SK-N-SH (cell line): ENCODE results near the gene FN3K. TPM values are rescaled to one million over a fixed set of nuclear protein-coding genes. Genes with fewer than 3 reads are reported as not detected.

ENCODE experiments used
- CTCF ChIA-PET: fragments of 300-600, 350-600 bp; formaldehyde crosslinking; extraction: SDS; loops from one replicate; lab custom pipeline; 2021; lab: Yijun Ruan, JAX
- POLR2A ChIA-PET: fragments of 350-600 bp; sonication (Branson Sonifier 250); formaldehyde crosslinking; extraction: SDS; loops from one replicate; lab custom pipeline; 2020; ENCODE audit warnings: antibody characterized with exemption, inconsistent platforms; lab: Yijun Ruan, JAX
- DNase-seq: peaks from one replicate; pipeline ENCODE4 v3.0.0; 2012
- H2AFZ ChIP-seq: fragments of 200-600 bp; sonication (generic); 2 replicates; pipeline ENCODE4 v1.8.1; 2016; ENCODE audit warnings: antibody characterized with exemption, mild to moderate bottlenecking, low read depth
- H3F3A ChIP-seq: fragments of 200-600 bp; sonication (generic); replicated peaks from 2 replicates; pipeline ENCODE3; 2016; ENCODE audit warnings: antibody characterized with exemption, mild to moderate bottlenecking; ENCODE audit not compliant: insufficient read depth
- H3K27ac ChIP-seq, 2 experiments: fragments of 200-500 bp in 1 of 2; fragments of 200-600 bp in 1 of 2; sonication (Bioruptor generic) in 1 of 2; sonication (generic), shearing (Covaris generic) in 1 of 2; 2 replicates each; pipeline versions ENCODE4 v1.5.1 to v1.6.1; 2014 to 2016; ENCODE audit warnings: low read depth in 2 of 2, inconsistent platforms in 1 of 2, low read length in 1 of 2, mild to moderate bottlenecking in 1 of 2, mixed read lengths in 1 of 2
- H3K27me3 ChIP-seq: fragments of 200-600 bp; sonication (generic), shearing (Covaris generic); 2 replicates; pipeline ENCODE4 v1.6.1; 2016; ENCODE audit warnings: mixed run types; ENCODE audit not compliant: insufficient read depth
- H3K36me3 ChIP-seq, 2 experiments: fragments of 200-500 bp in 1 of 2; fragments of 200-600 bp in 1 of 2; sonication (Bioruptor generic) in 1 of 2; sonication (generic) in 1 of 2; replicated peaks in 1 of 2; 2 replicates each; pipeline versions ENCODE3 to v1.5.1; 2014 to 2016; ENCODE audit warnings: low read length in 1 of 2, mild to moderate bottlenecking in 1 of 2; ENCODE audit not compliant: insufficient read depth in 2 of 2, control insufficient read depth in 1 of 2
- H3K4me1 ChIP-seq, 2 experiments: fragments of 200-500 bp in 1 of 2; fragments of 200-600 bp in 1 of 2; sonication (Bioruptor generic) in 1 of 2; sonication (generic), shearing (Covaris generic) in 1 of 2; 2 replicates each; pipeline versions ENCODE4 v1.5.1 to v1.6.1; 2014 to 2016; ENCODE audit warnings: low read depth in 1 of 2, low read length in 1 of 2, mixed run types in 1 of 2; ENCODE audit not compliant: insufficient read depth in 2 of 2, control insufficient read depth in 1 of 2
- H3K4me2 ChIP-seq: fragments of 200-600 bp; sonication (generic), shearing (Covaris generic); 2 replicates; pipeline ENCODE4 v1.6.1; 2017; ENCODE audit warnings: mixed run types
- H3K4me3 ChIP-seq, 2 experiments: fragments of 200-500 bp in 1 of 2; fragments of 200-600 bp in 1 of 2; sonication (Bioruptor generic) in 1 of 2; sonication (generic), shearing (Covaris generic) in 1 of 2; 2 replicates each; pipeline versions ENCODE4 v1.5.1 to v1.8.1; 2014 to 2016; ENCODE audit warnings: low read depth in 2 of 2, inconsistent platforms in 1 of 2, low read length in 1 of 2, mild to moderate bottlenecking in 1 of 2, mixed read lengths in 1 of 2, moderate library complexity in 1 of 2
- H3K79me2 ChIP-seq: fragments of 200-600 bp; sonication (generic); 2 replicates; pipeline ENCODE4 v1.8.1; 2017; ENCODE audit warnings: mild to moderate bottlenecking; ENCODE audit not compliant: insufficient read depth
- H3K9ac ChIP-seq: fragments of 200-600 bp; sonication (generic); 2 replicates; pipeline ENCODE4 v1.6.1; 2017; ENCODE audit warnings: mixed run types
- H3K9me2 ChIP-seq: fragments of 200-600 bp; sonication (generic); 2 replicates; pipeline ENCODE4 v1.6.1; 2017; ENCODE audit warnings: mixed run types
- H3K9me3 ChIP-seq: fragments of 200-600 bp; sonication (generic); 2 replicates; pipeline ENCODE4 v1.6.1; 2017; ENCODE audit warnings: mixed run types, mild to moderate bottlenecking, moderate library complexity
- H4K20me1 ChIP-seq: fragments of 200-600 bp; sonication (generic); 2 replicates; pipeline ENCODE4 v1.6.1; 2017; ENCODE audit warnings: mild to moderate bottlenecking, mixed run types; ENCODE audit not compliant: insufficient read depth
- CHD2 ChIP-seq: fragments of 150-350 bp; IDR thresholded peaks from 2 replicates; pipeline ENCODE4 v1.6.1; 2018; ENCODE audit warnings: low read length; ENCODE audit not compliant: partially characterized antibody
- EZH2phosphoT487 ChIP-seq: fragments of 200-600 bp; sonication (generic); IDR thresholded peaks from 2 replicates; pipeline ENCODE4 v1.6.1; 2017; ENCODE audit warnings: low read depth, mixed run types, mild to moderate bottlenecking, antibody characterized with exemption, moderate library complexity, borderline replicate concordance
- FOSL2 ChIP-seq: IDR thresholded peaks from 2 replicates; pipeline ENCODE4 v1.4.0; 2012; ENCODE audit warnings: low read depth, mild to moderate bottlenecking, moderate library complexity, borderline replicate concordance
- FOXJ3 ChIP-seq: sonication (generic); formaldehyde crosslinking; IDR thresholded peaks from 2 replicates; pipeline ENCODE4 v1.5.1; 2020; ENCODE audit warnings: mild to moderate bottlenecking, missing genetic modification reagents
- FOXM1 ChIP-seq: IDR thresholded peaks from 2 replicates; pipeline ENCODE4 v1.4.0; 2012; ENCODE audit warnings: low read depth, mild to moderate bottlenecking
- MXI1 ChIP-seq: IDR thresholded peaks from 2 replicates; pipeline ENCODE4 v1.6.1; 2012; ENCODE audit warnings: mild to moderate bottlenecking, low read depth, low read length, improper control_type of control experiment
- NFIC ChIP-seq: IDR thresholded peaks from 2 replicates; pipeline ENCODE4 v1.4.0; 2012; ENCODE audit warnings: borderline replicate concordance
- NRF1 ChIP-seq: IDR thresholded peaks from 2 replicates; pipeline ENCODE4 v1.6.1; 2012; ENCODE audit warnings: low read depth, mild to moderate bottlenecking, low read length
- RCOR1 ChIP-seq: fragments of 150-350 bp; IDR thresholded peaks from 2 replicates; pipeline ENCODE4 v1.6.1; 2017; ENCODE audit warnings: antibody characterized with exemption, low read length
- RFX5 ChIP-seq: IDR thresholded peaks from 2 replicates; pipeline ENCODE4 v1.6.1; 2012; ENCODE audit warnings: mild to moderate bottlenecking, improper control_type of control experiment, low read length
- RXRA ChIP-seq: IDR thresholded peaks from 2 replicates; pipeline ENCODE4 v1.4.0; 2012; ENCODE audit warnings: low read depth, mild to moderate bottlenecking, borderline replicate concordance
- SIN3A ChIP-seq: IDR thresholded peaks from 2 replicates; pipeline ENCODE4 v1.6.1; 2012; ENCODE audit warnings: low read depth, mild to moderate bottlenecking, low read length, moderate library complexity, borderline replicate concordance
- TAF1 ChIP-seq: IDR thresholded peaks from 2 replicates; pipeline ENCODE4 v1.6.1; 2012; ENCODE audit warnings: low read depth, mild to moderate bottlenecking, low read length, moderate library complexity, borderline replicate concordance
- YY1 ChIP-seq: IDR thresholded peaks from 2 replicates; pipeline ENCODE4 v1.4.0; 2012; ENCODE audit warnings: low read depth, mild to moderate bottlenecking
- WGBS: methylation state at CpG from one replicate; pipeline ENCODE4 v1.1.6; 2017; ENCODE audit warnings: low lambda C conversion rate; 5-methylcytosine and 5-hydroxymethylcytosine counted together
- polyA plus RNA-seq, 3 experiments: library from polyadenylated mRNA; depleted of rRNA; stranded (reverse); fragments of >200 nt; gene quantifications; 2 replicates each; pipeline ENCODE4 v1.2.3, GENCODE V29; 2012
- TF ChIP-seq, protein P1 (sequence below): IDR thresholded peaks from 2 replicates; pipeline ENCODE4 v1.4.0; 2012; ENCODE audit warnings: low read depth, borderline replicate concordance
- TF ChIP-seq, protein P2 (sequence below): IDR thresholded peaks from 2 replicates; pipeline ENCODE4 v1.6.1; 2012; ENCODE audit warnings: mild to moderate bottlenecking, low read depth, low read length, moderate library complexity
- TF ChIP-seq, protein P3 (sequence below): IDR thresholded peaks from 2 replicates; pipeline ENCODE4; 2012

FN3K gene
- polyA plus RNA-seq, 1 of the 3 experiments (the other 2 are of a cell fraction): 9.9 TPM

GRCh38 chr17:82704886-82705285, 30.5 kb upstream of the FN3K start (continued):
- TF ChIP-seq, protein P1, sequence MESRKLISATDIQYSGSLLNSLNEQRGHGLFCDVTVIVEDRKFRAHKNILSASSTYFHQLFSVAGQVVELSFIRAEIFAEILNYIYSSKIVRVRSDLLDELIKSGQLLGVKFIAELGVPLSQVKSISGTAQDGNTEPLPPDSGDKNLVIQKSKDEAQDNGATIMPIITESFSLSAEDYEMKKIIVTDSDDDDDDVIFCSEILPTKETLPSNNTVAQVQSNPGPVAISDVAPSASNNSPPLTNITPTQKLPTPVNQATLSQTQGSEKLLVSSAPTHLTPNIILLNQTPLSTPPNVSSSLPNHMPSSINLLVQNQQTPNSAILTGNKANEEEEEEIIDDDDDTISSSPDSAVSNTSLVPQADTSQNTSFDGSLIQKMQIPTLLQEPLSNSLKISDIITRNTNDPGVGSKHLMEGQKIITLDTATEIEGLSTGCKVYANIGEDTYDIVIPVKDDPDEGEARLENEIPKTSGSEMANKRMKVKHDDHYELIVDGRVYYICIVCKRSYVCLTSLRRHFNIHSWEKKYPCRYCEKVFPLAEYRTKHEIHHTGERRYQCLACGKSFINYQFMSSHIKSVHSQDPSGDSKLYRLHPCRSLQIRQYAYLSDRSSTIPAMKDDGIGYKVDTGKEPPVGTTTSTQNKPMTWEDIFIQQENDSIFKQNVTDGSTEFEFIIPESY: no peak
- TF ChIP-seq, protein P2, sequence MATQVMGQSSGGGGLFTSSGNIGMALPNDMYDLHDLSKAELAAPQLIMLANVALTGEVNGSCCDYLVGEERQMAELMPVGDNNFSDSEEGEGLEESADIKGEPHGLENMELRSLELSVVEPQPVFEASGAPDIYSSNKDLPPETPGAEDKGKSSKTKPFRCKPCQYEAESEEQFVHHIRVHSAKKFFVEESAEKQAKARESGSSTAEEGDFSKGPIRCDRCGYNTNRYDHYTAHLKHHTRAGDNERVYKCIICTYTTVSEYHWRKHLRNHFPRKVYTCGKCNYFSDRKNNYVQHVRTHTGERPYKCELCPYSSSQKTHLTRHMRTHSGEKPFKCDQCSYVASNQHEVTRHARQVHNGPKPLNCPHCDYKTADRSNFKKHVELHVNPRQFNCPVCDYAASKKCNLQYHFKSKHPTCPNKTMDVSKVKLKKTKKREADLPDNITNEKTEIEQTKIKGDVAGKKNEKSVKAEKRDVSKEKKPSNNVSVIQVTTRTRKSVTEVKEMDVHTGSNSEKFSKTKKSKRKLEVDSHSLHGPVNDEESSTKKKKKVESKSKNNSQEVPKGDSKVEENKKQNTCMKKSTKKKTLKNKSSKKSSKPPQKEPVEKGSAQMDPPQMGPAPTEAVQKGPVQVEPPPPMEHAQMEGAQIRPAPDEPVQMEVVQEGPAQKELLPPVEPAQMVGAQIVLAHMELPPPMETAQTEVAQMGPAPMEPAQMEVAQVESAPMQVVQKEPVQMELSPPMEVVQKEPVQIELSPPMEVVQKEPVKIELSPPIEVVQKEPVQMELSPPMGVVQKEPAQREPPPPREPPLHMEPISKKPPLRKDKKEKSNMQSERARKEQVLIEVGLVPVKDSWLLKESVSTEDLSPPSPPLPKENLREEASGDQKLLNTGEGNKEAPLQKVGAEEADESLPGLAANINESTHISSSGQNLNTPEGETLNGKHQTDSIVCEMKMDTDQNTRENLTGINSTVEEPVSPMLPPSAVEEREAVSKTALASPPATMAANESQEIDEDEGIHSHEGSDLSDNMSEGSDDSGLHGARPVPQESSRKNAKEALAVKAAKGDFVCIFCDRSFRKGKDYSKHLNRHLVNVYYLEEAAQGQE: no peak
- no peak for TF ChIP-seq YY1
- no peak for TF ChIP-seq FOXM1
- TF ChIP-seq CHD2: no peak
- TF ChIP-seq, protein P3, sequence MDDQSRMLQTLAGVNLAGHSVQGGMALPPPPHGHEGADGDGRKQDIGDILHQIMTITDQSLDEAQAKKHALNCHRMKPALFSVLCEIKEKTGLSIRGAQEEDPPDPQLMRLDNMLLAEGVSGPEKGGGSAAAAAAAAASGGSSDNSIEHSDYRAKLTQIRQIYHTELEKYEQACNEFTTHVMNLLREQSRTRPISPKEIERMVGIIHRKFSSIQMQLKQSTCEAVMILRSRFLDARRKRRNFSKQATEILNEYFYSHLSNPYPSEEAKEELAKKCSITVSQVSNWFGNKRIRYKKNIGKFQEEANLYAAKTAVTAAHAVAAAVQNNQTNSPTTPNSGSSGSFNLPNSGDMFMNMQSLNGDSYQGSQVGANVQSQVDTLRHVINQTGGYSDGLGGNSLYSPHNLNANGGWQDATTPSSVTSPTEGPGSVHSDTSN: no peak

DNA sequence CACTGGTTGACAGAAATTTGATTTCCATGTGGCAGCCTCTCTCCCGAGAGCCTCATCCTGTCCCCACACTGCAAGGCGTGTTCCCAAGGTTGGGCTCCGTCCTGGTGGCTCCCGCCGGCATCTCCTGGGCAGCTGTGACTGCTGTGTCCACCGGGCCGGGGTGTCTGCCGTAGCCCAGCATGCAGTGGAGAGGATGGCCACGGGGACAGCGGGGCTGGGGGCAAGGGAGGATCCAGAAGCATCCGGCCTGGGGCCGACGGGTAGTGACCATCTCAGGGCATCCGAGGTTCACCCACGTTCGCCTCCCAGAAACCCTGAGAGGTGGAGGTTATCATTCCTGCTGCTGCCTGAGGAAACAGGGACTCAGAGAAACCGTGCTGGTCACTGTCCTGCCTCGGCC, 29.7 kb upstream of the FN3K start:
- no peaks in the 10 kb centered on the region for H4K20me1 ChIP-seq
- H3F3A ChIP-seq: peaks cover 10% of the 10 kb centered on the region
- no peaks in the 10 kb centered on the region for H3K79me2 ChIP-seq
- CTCF ChIA-PET: no interaction called here
- 84% methylated on average over 14 of the region's 18 CpGs for WGBS
- H3K9me2 ChIP-seq: no peaks in the 10 kb centered on the region
- H3K4me1 ChIP-seq: no peaks in the 10 kb centered on the region
- H3K4me3 ChIP-seq: no peak overlapping the region
- no peak for DNase-seq
- H3K9me3 ChIP-seq: no peaks in the 10 kb centered on the region
- H3K27ac ChIP-seq: no peak overlapping the region
- H3K36me3 ChIP-seq: no peaks in the 10 kb centered on the region
- POLR2A ChIA-PET: no interaction called here
- H3K4me2 ChIP-seq: no peak overlapping the region
- H3K27me3 ChIP-seq: no peaks in the 10 kb centered on the region
- no peak overlapping the region for H3K9ac ChIP-seq
- no peak overlapping the region for H2AFZ ChIP-seq
- TF ChIP-seq, protein P1: no peak
- TF ChIP-seq NRF1 (no peak), FOXM1 (no peak), FOXJ3 (no peak), TAF1 (no peak), RXRA (no peak), RCOR1 (no peak), EZH2phosphoT487 (no peak), RFX5 (no peak), MXI1 (no peak), SIN3A (no peak), NFIC (no peak), FOSL2 (no peak)
- TF ChIP-seq, protein P2: no peak
- TF ChIP-seq, protein P3: no peak
